K562 (cell line): ENCODE data around the gene CHMP3. TPM values are rescaled to one million over a fixed set of nuclear protein-coding genes. Genes with fewer than 3 reads are reported as not detected.

Experiments
- AFF4 ChIP-seq: sonication (generic); formaldehyde crosslinking; IDR thresholded peaks from 2 replicates; pipeline ENCODE4 v1.8.0; 2023; ENCODE audit warnings: mild to moderate bottlenecking, missing genetic modification reagents
- CHD4 ChIP-seq: fragments of 200-600 bp; sonication (generic); IDR thresholded peaks from 3 replicates; pipeline ENCODE4 v1.6.1; 2012; ENCODE audit warnings: low read depth, mild to moderate bottlenecking, mixed read lengths, low read length, inconsistent platforms; ENCODE audit not compliant: insufficient read depth, insufficient replicate concordance, poor library complexity, severe bottlenecking
- EZH2 ChIP-seq: IDR thresholded peaks from 2 replicates; pipeline ENCODE4 v1.6.1; 2012; ENCODE audit warnings: low read depth, mild to moderate bottlenecking, inconsistent platforms, low read length, borderline replicate concordance
- HMBOX1 ChIP-seq: sonication (generic); IDR thresholded peaks from 2 replicates; pipeline ENCODE4 v1.6.1; 2016
- LCOR ChIP-seq: sonication (generic); formaldehyde crosslinking; IDR thresholded peaks from 2 replicates; pipeline ENCODE4 v1.8.0; 2022; ENCODE audit warnings: mild to moderate bottlenecking, missing genetic modification reagents
- NR1H2 ChIP-seq: sonication (generic); formaldehyde crosslinking; IDR thresholded peaks from 2 replicates; pipeline ENCODE4 v1.4.0; 2020; ENCODE audit warnings: mild to moderate bottlenecking, missing genetic modification reagents
- TSHZ1 ChIP-seq: fragments of 250-450 bp; sonication (Bioruptor Pico); IDR thresholded peaks from 2 replicates; pipeline ENCODE4 v1.4.0; 2020; ENCODE audit warnings: mild to moderate bottlenecking, moderate library complexity
- ZNF197 ChIP-seq: fragments of 200-800 bp; sonication (Bioruptor generic); IDR thresholded peaks from 2 replicates; pipeline ENCODE4 v1.6.1; 2016; ENCODE audit warnings: low read depth, missing genetic modification characterization, missing compliant biosample characterization
- polyA plus RNA-seq, 8 experiments: library from polyadenylated mRNA; depleted of rRNA in 4 of 8; stranded (reverse) in 5 of 8; unstranded in 3 of 8; fragments of >200 nt; fragmentation: Nextera tagmentation in 2 of 8; fragmentation: Illumina TruSeq in 1 of 8; extraction: Ambion mirVana in 2 of 8; extraction: Trizol in 1 of 8; gene quantifications; 2 replicates each; pipeline versions ENCODE4 v1.2.1 to v1.2.3, GENCODE V29; 2011 to 2014; ENCODE audit warnings: inconsistent platforms in 1 of 8, missing spikeins in 1 of 8
- total RNA-seq, 7 experiments: library from RNA; depleted of rRNA in 6 of 7; stranded (reverse); fragments of >200 nt in 6 of 7; fragmentation: Illumina TruSeq in 2 of 7; extraction: Trizol in 2 of 7; gene quantifications; 2 replicates each; pipeline versions ENCODE4 v1.2.1 to v1.2.3, GENCODE V29; 2011 to 2021; ENCODE audit warnings: low replicate concordance in 1 of 7

The CHMP3 gene
- total and polyA plus RNA-seq, 9 of the 15 experiments (the other 6 are each of a cell fraction or from before 2014, with no cell fraction given) = 20.6 to 52.5 (median 31.7) TPM

GRCh38 chr2:86454238-86454637 lies 109.0 kb downstream of the CHMP3 start (continued):
- TF ChIP-seq AFF4 (CRISPR knock-in tag) = no peak
- TF ChIP-seq EZH2 = no peak
- TF ChIP-seq NR1H2 (CRISPR knock-in tag) = no peak
- TF ChIP-seq ZNF197 (CRISPR knock-in tag) = no peak
- TF ChIP-seq TSHZ1 (CRISPR knock-in tag) = no peak
- no peak for TF ChIP-seq CHD4
- no peak for TF ChIP-seq HMBOX1
- TF ChIP-seq LCOR (CRISPR knock-in tag) = no peak
